ENCODE measurements around the gene ABCA4. TPM values are rescaled to one million over a fixed set of nuclear protein-coding genes. Genes with fewer than 3 reads are reported as not detected.
A peak's percentile ranks its signal among the peaks of the same experiment; 100 is the strongest.

The ABCA4 gene
- total RNA-seq, 1 experiment from 2014 or later: 0.15 TPM

DNA sequence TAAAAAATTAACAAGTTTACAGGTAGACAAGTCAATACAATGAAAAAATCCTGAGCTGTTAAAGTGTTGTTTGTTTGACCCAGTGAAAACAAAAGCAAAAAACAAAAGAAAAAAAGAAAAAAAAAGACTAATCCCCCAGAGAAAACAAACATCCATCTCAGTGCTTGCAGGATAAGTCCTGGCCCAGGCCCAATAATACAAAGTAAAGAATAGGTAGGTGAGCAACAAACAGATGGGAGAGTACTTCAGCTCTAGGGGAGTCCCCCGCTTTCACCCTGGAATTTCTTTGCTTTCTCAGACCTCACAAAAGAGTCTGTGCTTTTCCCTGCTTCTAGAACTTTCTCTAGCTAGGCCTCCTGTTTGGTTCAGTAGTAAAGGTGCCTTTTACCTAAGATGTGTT is 70.3 kb downstream of the ABCA4 start:
- no peak for DNase-seq (ENCODE audit: low read depth)

DNA sequence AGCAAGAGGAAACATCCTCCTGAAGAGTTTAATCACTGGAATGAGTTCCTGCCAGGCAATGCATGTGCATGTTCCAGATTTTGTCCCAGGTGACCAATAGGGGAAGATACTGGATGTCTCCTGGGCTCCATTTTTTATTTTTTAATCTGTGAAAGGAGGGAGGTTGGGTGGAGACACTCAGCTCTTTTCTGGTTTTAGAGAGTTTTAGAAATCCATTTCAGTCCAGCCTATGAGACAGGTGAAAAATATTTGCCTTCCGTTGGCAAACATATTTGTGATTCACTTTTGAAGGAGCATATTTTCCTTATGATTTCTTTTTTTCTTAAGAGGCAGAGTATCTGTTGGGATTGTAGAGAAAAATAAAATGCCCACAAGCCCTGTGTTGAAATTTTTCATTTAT is 70.7 kb downstream of the ABCA4 start:
- DNase-seq (ENCODE audit: low read depth): peak; percentile 56

DNA sequence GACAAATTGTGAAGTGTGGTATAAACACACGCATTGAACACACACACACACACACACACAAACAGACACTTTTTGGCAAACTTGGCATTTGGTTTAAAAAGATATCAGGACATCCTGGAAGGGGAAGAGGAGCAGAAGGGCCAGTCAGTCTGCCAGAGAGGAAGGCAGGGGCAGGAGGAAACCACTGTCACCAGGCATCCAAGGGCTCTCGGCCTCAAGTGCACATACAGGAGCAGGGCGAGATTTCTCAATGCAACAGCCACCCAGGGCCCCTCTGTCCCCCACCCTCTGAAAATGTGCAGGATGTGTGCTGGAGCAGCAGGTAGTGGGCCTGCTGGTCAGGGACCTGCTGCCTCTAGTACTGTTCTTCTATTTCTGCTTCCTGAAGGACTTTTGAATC is 71.2 kb downstream of the ABCA4 start:
- no peak for DNase-seq (ENCODE audit: low read depth)

DNA sequence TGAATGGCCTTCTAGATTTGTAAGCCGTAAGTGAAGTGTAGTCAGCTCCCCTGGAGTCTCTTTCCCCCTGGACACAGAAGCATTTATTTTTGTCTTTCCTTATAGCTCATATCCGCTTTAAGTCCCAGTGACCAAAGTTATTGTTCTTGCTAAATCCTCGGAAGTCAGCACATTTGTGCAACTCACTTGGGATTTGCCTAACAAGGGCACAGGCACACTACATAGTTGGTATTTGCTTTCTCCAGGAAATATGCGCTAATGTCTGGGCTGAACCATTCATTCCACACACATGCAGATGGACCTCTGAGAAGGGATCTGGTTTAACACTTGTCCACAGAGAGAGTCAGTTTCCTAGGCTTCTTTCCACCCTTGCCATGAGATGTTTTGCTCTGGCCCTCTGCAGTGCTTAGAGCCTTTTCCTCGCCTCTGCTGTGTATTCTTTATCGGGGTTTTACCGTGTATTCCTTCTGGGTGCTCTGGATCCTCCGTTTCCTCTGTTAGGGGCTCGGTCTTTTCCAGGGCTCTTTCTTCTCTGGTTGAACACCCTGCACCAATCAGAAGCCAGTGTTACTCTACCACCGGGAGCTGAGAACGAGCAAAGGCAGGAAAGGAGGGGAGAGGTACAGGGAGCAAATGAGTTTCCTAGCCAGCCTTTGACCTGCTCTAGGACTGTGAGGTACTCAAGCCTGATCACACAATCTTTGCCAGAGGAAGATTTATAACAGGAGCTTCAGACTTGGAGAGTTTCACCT is 72.4 kb downstream of the ABCA4 start:
- no peak for DNase-seq (ENCODE audit: low read depth)

DNA sequence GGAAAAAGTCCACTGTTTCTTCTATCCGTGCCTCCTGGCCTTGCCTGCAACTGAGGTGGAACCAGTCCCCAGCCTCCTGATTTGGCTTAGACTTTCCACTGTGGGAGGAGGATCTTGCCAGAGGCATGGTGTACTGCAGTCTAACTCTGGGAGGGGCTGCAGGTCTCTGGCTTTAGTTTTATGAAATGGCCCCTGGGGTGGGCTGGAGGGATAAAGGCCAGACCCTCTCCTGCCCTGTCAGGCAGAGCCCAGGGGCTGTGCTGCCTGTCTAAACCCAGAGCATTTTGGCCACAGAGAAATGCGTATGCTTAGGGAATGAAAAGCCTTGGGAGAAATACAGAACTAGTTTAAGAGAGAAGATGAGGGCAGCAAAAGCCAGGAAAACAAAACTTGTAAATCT is 73.0 kb downstream of the ABCA4 start:
- DNase-seq (ENCODE audit: low read depth): no peak

DNA sequence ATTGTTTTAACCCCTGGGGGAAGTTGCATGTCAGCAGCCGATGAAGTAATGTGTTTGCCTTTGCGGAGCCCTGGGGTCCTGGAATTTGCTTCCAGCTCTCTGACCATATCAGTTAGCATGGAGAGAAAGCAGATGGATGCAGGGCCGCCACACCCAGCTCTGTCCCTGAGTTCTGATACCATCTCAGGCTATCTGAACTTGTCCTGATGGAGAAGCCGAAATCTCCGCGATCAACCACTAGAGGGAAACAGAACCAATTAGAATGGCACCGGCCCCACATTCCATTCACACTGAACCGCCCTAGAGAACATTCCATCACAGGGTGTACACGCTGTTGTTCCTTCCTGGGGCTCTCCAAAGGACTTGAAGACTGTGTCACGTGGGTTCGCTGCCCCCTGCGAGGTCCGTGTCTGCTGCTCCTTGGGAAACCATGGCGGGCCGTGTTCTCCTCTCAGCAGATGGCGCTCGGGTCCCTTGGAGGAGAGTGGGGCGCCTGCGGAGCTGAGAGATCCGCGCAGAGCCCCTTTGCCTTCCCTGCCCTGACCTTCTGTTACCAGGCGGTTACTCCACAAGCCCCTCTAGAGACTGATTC is 75.4 kb downstream of the ABCA4 start:
- DNase-seq (ENCODE audit: low read depth): peak; percentile 95

DNA sequence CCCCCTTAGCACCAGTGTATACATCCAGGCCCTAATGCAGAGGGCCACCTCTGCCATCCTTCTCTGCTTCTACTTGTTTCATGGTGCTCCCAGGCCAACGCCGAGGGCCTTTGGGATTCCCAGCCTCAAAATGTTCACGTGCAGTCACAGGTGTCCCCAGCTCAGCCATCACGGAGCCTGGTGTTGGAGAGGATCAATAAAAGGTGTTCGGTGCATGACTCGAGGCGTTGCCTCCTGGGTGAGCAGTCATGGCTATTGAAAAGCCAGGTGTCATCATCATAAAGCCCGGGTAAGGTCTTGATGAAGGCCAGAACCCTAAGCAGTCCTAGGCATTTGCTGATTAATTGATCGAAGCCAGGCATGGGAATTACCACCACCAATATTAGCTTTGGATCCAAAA is 76.1 kb downstream of the ABCA4 start:
- DNase-seq (ENCODE audit: low read depth): no peak

DNA sequence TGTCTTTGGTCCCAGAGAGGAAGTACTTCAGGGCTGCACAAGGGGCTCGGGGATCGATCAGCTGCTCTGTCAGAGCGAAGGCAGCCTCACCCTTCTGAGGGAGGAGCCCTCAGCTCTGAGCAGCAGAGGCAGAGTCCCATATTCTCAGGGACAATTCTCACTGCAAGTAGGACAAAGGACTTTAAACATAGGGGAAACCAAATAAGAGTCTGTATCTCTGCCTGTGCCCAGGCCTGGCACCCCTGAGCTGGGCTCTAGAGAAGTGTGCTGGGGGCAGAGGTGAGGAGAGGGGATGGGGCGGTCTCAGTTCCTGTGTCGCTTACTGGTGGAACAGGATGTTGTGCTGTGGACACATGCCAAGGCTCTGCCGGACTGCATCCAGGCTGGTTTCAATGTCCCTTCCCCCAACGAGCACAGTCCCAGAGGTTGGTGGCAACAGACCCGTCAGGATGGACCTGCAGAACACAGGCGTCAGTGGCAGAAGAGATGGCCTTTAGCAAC is 76.6 kb downstream of the ABCA4 start:
- DNase-seq (ENCODE audit: low read depth): no peak

DNA sequence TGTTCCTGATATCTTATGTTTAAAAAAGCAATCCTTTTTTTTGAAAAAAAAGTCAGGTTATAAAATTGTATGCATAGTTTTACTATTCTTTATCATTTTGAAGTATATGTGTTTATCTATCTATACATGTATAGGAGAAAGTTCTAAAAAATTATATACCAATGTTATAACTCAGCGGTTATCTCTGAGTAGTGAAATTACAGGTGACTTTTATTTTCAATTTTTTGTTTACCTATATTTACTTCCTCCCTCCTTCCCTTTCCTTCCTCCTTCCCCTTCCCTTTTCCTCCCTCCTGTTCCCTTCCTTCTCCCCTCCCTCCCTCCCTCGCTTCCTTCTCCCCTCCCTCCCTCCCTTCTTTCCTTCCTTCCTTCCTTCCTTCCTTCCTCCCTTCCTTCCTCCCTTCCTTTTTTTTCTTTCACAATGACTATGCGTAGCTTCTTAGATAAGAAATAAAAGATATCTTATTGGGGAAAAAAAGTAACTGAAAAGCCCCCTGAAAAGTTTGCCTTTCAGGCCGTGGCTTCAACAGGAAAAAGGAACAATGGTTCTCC is 77.1 kb downstream of the ABCA4 start:
- no peak for DNase-seq (ENCODE audit: low read depth)

DNA sequence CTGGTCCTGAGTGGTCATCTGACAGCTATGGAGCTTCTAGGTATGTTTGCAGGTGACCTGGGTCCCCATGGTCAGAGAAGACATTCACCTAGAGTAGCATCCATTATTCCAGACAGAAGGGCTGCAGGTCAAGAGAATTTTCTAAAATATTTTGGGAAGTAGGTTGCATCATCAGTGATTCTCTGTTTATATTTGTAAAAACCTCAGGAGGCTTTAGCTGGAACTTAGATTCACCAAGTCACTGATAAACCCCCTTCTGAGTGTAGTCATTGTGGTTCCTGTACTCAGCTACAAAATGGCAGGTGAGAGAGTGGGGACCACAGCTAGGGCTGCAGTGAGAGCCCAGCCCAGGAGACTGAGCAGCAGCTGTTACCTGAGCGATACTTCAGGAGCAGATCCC is 78.6 kb downstream of the ABCA4 start:
- DNase-seq (ENCODE audit: low read depth): no peak

DNA sequence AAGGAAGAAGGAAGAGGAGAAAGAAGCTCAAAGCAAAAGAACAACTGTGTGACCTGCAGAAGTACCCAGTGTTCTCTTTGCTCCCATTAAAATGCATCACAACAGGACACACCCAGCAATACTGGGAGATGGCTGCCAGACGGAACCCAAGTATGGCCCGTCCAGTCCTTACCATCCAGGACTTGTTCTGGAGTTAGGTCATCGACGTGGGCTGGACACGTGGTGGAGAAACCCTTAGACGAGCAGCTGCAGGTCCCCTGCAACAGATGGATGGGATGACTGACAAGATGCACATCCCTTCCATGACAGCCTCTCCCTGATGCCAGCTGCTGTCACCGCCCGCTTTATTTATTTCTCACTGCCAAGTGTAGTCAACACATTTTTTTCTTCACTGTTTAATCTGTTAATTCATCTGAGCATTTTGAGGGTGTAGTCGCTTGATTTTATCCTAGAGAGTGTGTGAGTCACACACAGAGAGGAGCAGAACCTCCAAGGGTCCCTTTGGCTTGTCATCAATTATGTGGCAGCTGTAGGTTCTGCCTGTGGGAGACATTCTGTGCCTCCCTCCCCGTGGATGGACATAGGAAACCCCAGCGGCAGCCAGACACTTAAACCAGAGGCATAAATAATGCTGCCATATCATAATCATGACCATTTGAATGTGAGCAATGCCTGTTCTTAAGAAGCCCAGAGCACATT is 80.9 kb downstream of the ABCA4 start:
- DNase-seq (ENCODE audit: low read depth): no peak

DNA sequence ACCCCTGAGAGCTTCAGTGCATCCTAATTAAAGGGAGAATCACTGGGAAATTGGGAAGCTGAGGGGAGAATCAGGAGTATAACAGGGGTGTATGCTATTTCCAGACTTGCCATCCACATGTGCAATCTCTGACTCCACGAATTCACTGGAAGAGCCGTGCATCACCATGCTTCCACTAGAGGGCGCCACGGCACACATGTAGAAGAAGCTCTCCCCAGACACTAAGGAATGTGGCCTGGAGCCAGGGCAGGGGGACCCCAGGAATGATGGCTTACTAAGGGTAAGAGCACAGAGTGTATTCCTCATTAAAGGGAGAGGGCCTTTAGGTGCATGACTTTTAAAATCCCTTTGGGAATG is 81.5 kb downstream of the ABCA4 start:
- peak; percentile 67 for DNase-seq (ENCODE audit: low read depth)

DNA sequence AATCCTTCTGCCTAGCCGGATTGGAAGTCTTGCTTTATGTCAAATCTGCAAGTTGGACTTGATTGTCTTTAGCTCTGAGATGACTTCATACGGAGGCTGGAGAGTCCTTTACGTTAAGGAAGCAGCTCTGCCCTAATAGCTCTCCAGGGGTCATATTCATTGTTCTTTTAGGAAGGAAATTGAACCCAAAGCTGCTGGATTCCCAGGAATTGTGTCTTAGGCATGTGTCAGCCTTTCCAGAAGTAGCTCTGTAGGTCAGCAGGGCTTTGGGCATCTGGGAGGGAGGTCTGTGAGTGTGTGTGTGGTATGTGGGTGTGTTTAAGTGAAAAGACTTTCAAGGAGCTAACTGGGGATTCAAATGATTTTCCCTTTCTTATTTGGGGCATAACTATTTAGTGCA is 82.4 kb downstream of the ABCA4 start:
- DNase-seq (ENCODE audit: low read depth): no peak

DNA sequence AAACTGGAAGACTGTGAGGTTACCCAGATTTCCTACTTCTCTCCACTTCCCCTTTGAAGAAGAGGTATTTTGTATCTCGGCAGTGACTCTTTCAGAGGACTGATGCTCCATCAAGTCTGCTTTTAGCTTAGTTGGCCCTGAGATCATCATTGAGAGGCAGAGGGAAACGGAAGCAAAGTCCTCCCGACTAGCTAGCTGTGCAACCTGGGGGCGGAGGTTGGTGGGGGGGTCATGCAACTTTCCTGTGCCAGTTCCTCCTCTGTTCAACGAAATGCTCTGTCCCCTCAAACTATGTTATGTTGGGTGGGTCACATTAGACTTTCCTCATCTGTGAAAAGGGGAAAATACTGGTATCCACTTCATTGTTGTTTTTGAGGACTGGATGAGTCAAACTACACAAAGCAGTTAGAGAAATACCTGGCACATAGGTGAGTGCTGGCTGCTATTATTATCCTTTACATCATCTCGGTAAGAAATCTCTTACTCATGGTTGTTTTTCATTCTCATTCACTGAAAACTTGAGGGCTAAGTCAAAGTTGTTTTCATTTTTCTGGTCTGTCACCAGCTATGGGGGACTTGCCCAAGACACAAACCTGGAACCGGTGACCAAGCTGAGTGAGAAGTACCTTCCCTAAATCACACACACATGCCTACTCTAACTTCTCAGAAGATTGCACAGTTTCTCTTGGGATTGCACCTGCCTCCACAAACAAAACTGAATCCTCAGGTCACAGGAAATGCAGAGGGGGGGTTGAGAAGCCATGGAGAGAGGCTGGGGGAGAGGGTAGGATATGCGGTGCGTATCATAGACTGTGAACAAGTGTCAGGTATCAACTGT is 83.3 kb downstream of the ABCA4 start:
- DNase-seq (ENCODE audit: low read depth): no peak

DNA sequence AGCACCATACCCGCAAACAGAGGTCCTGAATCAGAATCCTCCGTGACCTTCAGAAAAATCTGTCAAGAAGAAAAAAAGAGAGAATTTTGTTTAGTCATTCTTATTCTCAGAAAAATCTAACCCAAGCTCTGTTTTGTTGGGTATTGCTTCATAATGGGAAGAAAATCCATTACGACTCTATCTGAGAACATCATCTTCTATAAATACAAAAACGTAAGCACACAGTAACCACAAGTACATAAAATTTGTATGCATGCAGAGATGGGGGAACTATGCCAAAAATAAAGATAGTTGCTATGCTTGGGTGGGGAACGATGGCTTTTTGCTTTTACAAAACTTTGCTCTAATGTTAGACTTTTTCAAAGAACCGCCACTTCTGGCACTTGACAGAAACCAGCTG is 84.2 kb downstream of the ABCA4 start:
- DNase-seq (ENCODE audit: low read depth): no peak

DNA sequence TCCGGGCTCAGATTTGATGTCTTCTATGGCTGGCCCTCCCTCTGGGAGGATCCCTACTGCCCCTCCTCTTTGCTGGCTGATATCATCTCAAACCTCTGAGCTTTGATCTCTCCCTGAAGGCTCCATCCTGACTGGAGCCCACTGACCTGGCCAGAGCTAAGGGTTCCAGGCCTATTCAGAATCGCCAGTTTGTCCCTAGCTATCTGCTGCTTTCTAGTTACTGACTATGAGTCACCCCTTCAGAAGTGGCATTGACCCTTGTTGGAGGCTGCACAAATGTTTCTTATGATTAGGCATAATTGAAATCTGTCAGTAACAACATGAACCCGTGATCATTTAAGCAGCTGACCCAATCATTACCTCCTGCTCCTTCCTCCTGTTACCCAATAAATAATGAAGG is 87.1 kb downstream of the ABCA4 start:
- no peak for DNase-seq (ENCODE audit: low read depth)

DNA sequence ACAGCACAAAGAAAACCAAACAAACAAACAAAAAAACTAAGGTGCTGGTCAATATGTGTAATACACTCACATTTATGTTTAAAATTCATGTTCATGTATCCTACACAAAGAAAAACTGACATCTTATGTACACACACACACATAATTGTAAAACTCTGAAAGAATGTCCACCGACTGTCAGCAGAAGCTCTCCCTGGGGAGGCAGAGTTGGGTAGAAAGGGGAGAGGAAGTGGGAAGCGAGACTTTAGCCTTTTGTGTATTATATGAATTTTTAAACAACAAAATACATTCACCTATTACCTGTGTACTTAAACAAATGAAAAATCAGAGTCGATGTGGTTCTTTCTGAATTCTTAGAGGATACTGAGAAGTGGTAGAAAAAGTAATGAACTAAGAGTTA is 88.3 kb downstream of the ABCA4 start:
- no peak for DNase-seq (ENCODE audit: low read depth)

DNA sequence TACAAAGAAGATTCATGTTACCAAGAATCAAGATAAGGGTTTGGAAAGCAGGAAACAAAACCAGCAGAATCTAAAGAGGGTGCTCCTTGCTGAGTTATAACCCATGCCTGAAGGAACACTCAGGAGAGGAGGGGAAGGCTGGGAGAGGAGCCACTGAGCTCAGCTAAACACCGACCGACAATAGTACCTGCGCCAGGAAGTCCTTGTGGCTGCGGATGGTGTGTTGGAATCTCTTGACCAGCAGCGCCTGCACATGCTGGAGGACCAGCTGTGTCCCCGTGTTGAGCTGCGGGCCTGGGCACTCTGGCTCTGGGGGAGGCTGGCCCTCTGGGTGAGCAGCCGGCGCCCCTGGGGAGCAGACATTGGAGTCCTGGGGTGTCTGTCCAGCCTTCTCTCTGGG is 89.4 kb downstream of the ABCA4 start:
- no peak for DNase-seq (ENCODE audit: low read depth)

DNA sequence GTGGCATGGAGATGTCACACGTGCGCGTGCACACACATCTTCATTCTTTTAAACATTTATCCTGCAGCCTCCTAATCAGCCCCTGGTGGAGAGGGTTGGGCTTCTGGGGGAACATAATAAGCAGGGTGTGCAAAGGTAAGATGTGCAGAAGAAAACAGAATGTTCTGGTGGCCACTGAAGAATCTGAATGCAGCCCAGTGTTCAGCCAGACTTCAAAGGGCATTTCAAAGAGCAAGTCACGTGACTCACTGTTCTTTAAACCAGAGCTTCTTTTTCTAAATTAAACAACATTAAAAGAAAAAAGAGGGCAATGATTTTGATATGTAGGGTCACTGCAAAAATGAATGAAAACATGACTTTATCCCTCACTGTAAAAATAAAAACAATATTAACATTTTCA is 89.8 kb downstream of the ABCA4 start:
- DNase-seq (ENCODE audit: low read depth): no peak

DNA sequence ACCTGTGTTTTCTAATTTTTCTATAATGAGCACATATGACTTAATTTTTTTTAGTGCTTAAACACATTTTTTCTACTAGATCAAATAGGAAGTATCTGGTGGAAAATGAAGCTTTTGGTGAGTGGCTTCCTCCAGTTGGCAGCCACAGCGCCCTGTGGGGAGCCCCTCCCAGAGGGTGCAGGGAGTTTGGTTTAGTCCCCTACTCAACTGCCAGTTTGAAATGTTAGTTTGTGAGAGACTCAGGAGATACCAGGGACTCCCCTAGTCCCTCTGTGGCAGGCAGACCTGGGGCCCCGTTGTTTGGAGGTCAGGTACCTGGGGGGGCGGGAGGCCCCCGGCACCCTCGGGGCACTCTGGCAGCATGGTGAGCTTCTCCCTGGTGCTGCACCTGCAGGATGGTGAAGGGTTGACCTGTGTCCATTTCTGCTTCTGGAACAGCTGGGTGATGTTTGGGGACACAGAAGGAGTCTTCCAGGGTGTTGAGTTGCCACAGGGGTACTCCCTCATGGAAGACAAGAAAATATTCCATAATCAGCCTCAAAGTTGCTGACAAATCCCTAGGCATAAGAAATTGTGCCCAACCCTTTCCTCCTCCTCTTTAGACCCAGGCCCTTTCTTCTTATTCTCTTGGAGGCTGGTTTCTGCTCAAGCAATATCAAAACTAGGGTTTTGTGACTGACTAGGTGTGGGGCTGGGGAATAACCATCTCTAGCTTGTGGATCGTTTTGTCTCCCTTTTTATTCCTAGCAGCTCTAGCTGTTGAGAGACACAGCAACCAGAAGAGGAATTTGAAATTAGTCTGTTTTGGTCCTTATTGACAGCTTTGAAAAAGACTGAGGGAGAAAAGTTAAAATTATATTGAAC is 91.6 kb downstream of the ABCA4 start:
- no peak for DNase-seq (ENCODE audit: low read depth)
